Glomerular visceral epithelial cell (primary cell): Measurements from ENCODE around the gene SUCO.
A peak's percentile ranks its signal among the peaks of the same experiment; 100 is the strongest.

ENCODE experiments used
- DNase-seq: peaks from one replicate; pipeline ENCODE4 v3.0.0-alpha.2; 2016; ENCODE audit errors: extremely low spot score

Gene SUCO

DNA sequence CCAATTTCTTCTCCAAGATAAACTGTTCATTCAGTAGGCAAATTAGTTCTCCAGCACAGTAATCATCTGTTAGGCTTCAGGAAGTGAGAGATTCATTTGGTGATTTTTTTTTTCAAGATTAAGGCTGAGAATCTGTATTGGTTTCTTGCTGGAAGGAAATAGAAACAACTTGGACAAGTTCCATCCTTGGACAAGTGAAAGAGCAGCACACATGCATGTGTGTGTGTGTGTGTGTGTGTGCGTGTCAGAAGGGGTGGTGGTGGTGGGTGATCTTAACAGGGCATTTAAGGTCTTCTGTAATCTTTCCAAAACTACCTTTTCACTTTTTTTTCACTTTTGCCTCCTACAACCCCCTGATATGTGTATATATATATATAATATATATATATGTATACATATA is 15.9 kb upstream of the SUCO start:
- DNase-seq, result no peak

GRCh38 chr1:172517545-172517944 is 15.4 kb upstream of the SUCO start:
- no peak for DNase-seq

DNA sequence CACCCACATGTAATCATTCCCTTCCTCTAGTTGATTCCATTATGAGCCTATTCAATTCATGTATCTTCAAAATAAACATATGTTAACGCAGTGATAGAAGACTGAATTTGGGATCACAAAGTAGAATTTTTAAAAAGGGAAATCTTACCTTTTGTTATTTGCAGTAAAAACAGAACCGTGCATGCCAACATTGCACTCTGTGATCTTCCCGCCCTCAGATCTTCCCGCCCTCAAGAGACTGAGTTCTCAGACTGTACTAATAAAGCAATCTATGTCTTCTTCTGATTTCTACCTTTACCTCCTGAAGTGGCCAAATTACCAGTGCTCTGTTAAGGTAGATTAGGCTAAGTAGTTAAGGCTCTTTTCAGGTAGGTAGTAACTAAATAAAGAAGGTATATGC is 3.6 kb upstream of the SUCO start:
- DNase-seq, result no peak

DNA sequence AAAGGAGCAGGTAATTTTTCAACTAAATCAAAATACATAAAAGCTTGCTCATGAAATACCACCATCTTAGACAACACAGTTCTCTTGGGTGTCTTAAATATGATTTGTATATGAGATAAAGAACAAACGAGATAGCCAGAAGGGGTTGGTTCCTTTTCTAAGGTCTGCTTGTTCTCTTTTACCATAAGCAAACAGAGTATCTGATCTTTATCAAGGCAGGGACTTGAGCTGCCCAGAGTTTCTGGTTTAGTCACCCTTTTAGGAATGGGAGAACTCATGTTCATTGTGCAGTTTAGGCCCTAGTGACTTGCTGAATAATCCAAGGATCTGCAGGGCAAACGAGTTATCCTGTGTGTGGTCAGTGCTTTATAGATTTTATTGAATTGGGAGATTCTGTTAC is 3.0 kb upstream of the SUCO start:
- no peak for DNase-seq

DNA sequence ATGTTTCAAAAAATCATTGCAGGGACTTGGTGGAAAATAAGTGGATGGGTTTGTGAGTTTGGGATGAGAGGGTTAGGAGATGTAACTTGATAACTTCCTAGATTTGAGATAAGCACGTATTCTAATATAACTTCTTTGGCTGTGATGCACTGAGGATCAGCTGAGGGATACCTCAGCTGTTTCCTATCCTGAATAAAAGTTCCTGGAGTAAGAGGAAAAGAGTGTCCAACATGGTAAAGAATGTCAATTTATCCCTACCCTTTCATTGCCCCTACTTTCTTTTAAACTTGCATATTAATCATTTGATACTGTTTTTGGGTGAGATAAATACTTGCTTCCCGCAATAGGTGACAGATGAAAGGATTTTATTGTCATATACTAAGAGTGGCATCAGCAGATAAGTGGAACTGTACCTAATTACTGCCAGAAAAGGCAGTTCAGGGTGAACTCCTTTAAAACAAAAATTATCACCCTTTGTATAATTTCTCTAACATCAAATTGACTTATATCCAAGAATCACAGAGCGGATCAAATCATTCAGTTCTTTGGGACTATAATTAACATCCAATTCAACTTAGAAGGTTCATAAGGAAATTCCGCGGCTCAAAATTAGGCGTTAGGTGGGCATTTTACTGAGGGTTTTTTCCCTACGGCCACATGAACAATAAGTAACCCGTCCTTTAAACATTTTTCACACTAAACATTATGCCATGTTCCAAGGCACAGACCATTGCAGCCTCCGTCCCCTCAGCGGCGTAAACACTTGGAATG is 1.4 kb upstream of the SUCO start:
- no peak for DNase-seq

- peak; percentile 96 for DNase-seq
These were observed 709 bp upstream of the SUCO start for GRCh38 chr1:172532183-172532699.

DNA sequence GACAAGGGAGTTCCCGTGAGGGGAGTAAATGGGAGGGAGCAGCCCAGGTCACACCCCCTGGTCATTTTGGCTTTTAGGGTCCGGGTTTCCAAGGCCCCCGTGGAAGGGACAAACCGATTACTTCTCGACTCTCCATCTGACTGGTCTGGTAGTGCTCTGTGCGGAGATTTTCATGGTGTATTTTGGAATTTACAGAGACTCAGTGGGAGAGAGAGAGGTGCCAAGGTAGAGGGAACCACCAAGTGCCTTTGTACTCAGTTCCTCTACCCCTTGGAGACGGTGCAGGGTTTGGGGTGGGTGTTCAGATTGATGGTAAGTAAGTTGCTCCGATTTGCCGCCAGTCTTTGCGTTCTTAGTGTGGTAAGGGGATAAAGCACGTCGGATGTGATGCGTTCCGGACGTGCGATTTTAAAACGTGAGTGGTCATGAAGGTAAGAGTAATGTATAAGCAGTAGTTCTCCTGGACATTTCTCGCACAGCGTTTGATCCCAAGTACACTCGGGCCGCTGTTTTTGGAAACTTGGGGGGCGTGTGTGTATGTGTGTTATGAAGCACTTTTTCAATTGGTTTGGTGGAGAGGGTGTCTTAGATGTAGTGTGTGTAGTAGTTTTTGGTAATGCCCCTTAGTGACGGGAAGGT is 682 bp downstream of the SUCO start:
- peak; percentile 43 for DNase-seq

DNA sequence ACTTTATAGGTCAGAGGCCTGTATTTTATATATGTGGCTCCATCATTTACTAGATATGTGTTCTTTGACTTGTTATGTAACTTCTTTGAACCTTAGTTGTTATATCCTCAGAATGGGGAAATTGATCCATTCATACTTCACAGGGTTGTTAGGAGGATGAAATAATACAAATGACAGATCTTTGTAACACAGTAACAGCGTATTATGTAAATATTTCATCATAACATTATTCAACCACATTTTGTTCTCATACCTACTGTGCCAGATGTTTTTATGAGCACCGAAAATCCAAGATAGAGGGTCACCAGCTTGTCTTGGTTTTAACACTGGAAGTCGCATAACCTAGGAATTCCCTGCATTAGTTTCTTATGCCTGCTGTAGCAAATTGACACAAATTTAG is 3.3 kb downstream of the SUCO start:
- no peak for DNase-seq

DNA sequence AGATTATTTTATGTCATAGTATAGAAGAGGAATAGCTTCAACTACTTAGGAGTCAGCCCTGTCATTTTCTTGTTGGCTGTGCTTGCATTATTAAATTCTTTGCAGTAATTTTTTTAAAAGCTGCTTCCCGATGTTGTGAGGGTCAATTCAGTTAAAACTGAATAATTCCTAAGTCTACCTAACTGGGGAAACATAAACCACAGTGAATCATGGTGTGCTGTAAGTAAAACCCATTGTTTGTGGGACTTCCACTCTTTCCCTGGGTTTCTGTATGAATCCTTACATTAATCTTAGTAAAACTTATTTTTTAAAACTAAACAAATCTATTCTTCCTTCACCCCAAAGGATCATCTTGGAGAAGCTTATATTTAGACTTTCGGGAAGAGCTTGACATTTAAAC is 4.4 kb downstream of the SUCO start:
- peak; percentile 7 for DNase-seq

- DNase-seq, result no peak
These were observed 5.0 kb downstream of the SUCO start for GRCh38 chr1:172537827-172538391.

GRCh38 chr1:172540635-172541034 is 7.7 kb downstream of the SUCO start:
- no peak for DNase-seq

GRCh38 chr1:172544481-172545104 is 11.6 kb downstream of the SUCO start:
- DNase-seq, result no peak

- no peak for DNase-seq
These were observed 12.6 kb downstream of the SUCO start for GRCh38 chr1:172545396-172546004.

GRCh38 chr1:172547071-172547470 is 14.1 kb downstream of the SUCO start:
- DNase-seq, result no peak

- DNase-seq, result no peak
These were observed 16.8 kb downstream of the SUCO start for GRCh38 chr1:172549621-172550280.

DNA sequence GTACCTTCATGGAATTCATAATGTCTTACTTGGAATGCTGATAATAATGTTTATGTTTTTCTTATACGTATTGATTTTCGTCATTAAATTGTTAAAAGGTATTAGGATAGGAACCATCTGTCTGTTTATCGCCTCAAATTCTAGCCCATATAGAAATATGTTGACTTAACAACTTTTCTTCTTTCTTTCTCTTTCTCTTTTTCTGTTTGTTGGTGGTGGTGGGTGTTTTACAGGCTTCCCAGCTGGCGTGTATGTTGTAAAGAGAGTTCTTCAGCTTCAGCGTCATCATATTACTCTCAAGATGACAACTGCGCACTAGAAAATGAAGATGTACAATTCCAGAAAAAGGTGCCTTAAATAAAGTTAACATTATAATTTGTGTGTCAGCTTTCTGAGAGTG is 18.3 kb downstream of the SUCO start:
- no peak for DNase-seq

DNA sequence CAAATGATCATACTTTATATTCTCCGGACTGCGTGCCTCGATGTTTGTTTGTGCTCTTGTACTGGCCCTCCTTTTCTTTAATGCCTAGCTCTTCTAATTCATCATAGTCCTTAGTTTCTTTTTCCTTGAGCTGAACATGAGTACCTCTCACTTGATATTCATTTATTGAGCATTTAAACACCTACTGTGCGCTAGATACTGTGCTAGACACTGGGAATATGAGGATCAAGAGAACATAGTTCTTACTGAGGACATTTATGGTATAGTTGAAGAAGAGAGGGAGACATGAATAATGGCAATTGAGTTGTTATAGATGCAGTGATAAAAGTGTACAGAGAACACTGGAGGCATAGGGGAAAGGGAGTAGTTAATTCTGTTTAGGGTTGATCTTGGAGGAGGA is 22.0 kb downstream of the SUCO start:
- DNase-seq, result no peak

GRCh38 chr1:172556461-172556860 is 23.5 kb downstream of the SUCO start:
- DNase-seq, result no peak

DNA sequence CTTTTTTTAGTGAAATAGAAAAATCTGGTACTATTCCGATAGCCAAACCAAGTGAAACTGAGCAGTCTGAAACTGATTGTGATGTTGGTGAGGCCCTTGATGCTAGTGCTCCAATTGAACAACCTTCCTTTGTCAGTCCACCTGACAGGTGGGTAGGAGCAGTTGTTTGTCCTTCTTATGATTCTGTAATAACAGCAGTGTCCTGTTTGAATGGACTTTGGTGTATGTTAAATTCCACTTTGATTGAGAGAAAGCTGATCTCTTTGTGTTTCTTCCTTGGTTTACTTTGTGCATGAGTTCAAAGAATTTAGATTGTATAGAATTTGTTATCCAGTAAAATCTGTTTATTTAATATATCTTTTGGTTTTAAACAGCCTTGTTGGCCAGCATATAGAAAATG is 24.3 kb downstream of the SUCO start:
- no peak for DNase-seq

GRCh38 chr1:172559572-172560210 is 26.7 kb downstream of the SUCO start:
- no peak for DNase-seq

- no peak for DNase-seq
These were observed 28.3 kb downstream of the SUCO start for GRCh38 chr1:172561252-172561651.
